ENCODE results near the gene DAZL. TPM values are rescaled to one million over a fixed set of nuclear protein-coding genes. Genes with fewer than 3 reads are reported as not detected.
A peak's percentile ranks its signal among the peaks of the same experiment; 100 is the strongest.

DAZL gene
- total RNA-seq, 1 donor: not detected

DNA sequence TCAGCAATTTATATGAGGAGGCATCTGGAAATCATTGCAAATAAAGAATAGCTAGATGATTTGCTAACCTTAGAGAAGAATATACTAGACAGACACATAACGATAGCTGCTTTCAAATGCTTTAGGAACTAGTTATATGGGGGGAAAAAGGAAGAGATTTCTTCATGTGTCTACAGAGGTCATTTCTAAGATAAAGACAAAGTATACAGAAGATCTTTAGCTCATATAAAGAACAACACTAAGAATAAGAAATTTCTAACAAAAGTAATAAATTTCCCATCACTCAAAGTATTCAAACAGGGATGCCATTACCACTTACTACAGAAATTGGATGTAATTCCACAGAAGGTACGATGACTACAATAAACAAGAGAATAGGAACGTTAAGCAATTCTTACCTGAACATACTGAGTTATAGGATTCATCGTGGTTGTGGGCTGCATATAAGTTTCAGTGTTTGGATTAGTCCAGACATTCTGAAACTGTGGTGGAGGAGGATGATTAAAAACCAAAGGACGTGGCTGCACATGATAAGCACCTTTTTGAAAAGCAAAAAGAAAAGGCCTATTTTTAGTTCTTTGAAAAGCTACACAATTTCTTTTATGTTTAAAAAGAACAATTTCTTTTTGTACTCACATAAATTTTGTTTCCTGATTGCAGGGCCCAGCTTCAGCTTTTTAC lies 8.7 kb downstream of the DAZL start:
- no peak overlapping the region for H3K4me3 ChIP-seq (ENCODE audit: low read depth, low read length)
- TF ChIP-seq, protein P1, sequence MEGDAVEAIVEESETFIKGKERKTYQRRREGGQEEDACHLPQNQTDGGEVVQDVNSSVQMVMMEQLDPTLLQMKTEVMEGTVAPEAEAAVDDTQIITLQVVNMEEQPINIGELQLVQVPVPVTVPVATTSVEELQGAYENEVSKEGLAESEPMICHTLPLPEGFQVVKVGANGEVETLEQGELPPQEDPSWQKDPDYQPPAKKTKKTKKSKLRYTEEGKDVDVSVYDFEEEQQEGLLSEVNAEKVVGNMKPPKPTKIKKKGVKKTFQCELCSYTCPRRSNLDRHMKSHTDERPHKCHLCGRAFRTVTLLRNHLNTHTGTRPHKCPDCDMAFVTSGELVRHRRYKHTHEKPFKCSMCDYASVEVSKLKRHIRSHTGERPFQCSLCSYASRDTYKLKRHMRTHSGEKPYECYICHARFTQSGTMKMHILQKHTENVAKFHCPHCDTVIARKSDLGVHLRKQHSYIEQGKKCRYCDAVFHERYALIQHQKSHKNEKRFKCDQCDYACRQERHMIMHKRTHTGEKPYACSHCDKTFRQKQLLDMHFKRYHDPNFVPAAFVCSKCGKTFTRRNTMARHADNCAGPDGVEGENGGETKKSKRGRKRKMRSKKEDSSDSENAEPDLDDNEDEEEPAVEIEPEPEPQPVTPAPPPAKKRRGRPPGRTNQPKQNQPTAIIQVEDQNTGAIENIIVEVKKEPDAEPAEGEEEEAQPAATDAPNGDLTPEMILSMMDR (IDR thresholded peaks at IDR 0.05; ENCODE audit: insufficient read depth, low read length): no peak
- no peak for DNase-seq (ENCODE audit: low read depth)

DNA sequence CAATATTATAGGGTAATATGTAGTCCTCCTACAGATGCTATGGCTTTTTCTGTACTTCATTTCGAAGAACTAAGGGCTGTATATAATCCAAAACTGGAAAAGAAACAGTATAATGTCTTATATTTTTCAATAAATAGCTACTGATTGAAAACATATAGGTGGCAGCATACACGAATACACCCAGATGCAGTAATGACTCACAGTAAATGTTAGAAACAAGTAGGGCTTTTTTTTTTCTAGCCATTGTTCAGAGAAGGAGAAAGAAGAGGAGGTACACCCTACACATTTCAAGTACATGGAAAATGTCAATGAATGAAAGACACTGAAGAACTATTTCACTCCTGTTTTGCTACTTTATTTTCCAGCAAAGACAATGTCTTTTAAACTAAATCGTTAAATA lies 9.4 kb downstream of the DAZL start:
- H3K4me3 ChIP-seq (ENCODE audit: low read depth, low read length): no peak overlapping the region
- no peak for DNase-seq (ENCODE audit: low read depth)
- TF ChIP-seq, protein P1 (IDR thresholded peaks at IDR 0.05; ENCODE audit: insufficient read depth, low read length): no peak

DNA sequence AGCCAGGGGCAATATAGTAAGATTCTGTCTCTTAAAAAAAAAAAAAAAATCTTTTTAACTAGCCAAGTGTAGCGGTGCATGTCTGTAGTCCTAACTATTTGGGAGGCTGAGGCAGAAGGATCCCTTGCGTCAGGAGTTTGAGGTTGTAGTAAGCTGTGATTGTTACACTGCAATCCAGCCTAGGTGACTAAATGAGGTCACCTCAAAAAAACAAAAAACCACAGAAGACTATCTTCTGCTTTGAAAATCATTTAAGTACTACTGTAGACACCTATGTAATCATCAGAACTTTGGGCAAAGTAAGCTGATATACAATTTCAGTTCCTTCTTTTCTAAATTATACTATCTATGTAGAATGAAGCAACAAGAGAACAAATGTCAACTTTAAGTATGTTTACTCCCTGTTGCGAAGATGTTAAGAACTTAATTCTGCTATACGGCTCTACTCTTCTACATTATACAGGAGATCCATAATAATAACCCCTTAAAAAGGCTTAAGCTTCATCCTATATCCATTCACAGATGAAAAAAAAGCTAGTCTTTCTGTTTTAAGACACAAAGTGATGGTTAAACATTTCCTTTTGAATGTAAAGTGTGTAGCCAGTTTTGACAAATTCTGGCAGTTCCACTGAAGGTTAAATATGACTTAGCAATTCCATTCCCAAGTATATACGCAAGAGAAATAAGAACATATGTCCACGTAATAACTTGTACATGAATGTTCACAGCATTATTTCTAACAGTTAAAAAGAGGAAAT lies 15.2 kb downstream of the DAZL start:
- no peak overlapping the region for H3K4me3 ChIP-seq (ENCODE audit: low read depth, low read length)
- no peak for DNase-seq (ENCODE audit: low read depth)
- TF ChIP-seq, protein P1 (IDR thresholded peaks at IDR 0.05; ENCODE audit: insufficient read depth, low read length): no peak

DNA sequence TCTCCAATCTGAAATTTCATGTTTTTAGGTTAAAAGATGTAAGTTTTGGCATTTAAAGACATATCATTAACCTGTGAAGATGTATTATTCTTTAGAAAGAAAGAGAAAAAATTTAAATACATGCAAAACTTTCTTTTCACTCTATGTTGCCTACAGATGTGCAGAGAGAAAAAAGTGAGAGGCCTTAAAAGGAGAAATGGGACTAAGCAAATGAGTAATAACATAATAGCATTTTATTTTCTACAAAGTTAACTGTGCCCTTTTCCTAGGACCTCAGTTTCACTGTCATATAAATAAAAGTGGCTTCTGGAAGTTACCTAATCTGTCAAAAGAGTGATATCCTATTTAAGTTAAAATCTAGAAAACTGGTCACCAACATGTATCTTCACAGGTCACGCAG lies 16.1 kb downstream of the DAZL start:
- H3K4me3 ChIP-seq (ENCODE audit: low read depth, low read length): no peak overlapping the region
- no peak for DNase-seq (ENCODE audit: low read depth)
- TF ChIP-seq, protein P1 (IDR thresholded peaks at IDR 0.05; ENCODE audit: insufficient read depth, low read length): no peak

DNA sequence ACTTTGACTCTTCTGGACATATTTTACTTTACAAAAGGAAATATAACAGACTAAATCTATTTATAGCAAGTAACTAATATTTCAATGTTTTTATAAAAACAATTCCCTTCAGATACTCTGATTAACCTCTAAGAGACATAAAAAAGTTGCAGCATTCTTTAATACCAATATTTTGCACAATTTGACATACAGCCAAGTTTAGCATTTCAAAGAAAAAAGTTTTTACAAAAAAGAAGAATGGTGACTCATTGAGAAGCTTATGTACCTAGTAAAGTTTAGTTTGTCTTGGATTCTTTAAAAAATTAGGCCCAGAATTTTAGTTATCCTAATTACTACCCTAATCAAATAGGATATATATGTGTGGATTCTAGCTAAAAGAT lies 17.6 kb downstream of the DAZL start:
- TF ChIP-seq, protein P1 (IDR thresholded peaks at IDR 0.05; ENCODE audit: insufficient read depth, low read length): no peak
- no peak overlapping the region for H3K4me3 ChIP-seq (ENCODE audit: low read depth, low read length)
- DNase-seq (ENCODE audit: low read depth): peak; percentile 53

DNA sequence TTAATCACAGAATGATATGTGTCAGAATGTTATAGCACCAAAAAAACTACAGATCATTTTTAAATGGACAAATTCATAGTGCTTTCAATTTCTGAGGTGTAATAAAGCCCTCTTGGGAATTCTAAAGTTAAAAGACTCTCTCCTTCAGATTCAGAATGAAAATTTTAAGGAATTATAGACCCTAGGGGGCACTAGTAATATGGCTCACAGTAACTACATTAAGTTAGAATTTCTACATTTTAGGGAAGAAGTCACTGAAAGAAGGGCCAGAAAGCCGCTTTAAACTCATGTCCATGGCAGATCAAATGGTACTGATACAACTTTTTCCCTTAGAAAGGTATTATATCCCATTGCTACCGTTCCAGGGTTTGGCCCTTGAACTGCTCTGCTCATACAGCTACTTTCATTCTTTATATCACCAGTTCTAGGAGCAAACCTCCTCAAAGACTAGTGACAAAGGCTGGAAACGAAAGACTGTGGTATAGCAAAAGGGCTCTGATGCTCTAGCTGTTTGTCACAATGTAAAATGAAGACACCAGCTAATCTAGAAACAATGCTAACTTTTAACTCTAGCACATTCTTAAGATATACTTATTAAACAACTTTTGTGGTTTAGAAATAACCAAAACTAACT lies 18.1 kb downstream of the DAZL start:
- no peak for DNase-seq (ENCODE audit: low read depth)
- TF ChIP-seq, protein P1 (IDR thresholded peaks at IDR 0.05; ENCODE audit: insufficient read depth, low read length): no peak
- no peak overlapping the region for H3K4me3 ChIP-seq (ENCODE audit: low read depth, low read length)
